Measurements from ENCODE around the gene NCEH1.
A peak's percentile ranks its signal among the peaks of the same experiment; 100 is the strongest.

NCEH1 gene

DNA sequence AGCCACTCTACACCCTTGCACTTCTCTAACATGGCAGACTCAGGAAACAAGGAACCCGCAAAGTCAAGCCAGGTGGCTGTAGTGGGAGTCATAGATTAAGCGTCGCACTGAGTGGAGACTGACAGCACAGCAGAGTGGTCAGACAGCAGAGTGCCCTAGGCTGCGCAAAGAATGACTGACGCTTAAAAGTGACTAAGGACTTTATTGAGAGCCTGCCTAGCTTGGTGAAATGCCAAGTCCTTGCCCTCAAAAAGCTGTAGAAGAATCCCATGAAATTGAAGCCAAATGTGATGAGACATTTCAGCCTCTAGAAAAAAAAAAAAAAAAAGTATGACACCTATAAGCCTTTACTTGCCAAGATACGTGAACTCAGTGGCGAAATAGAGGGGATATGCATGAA, 30.2 kb downstream of the NCEH1 start:
- Histone ChIP-seq H3K79me1 (ENCODE audit: low read length) (no peaks in the 10 kb centered on the region), H2BK15ac (replicated peaks; ENCODE audit: low read depth) (no peak overlapping the region), H4K8ac (ENCODE audit: low read depth, low read length) (no peak overlapping the region), H2BK5ac (ENCODE audit: low read length) (no peak overlapping the region), H3K27ac (ENCODE audit: low read depth, low read length) (peak overlapping the region; percentile 19), H3K4me3 (ENCODE audit: low read length) (no peak overlapping the region), H3K9ac (ENCODE audit: low read length) (no peak overlapping the region), H3K18ac (ENCODE audit: low read length) (no peak overlapping the region), H3K36me3 (ENCODE audit: control insufficient read depth, insufficient read depth, low read length) (no peaks in the 10 kb centered on the region), H2AK5ac (ENCODE audit: low read length) (no peak overlapping the region), H3K56ac (ENCODE audit: low read length) (no peak overlapping the region), H3K4ac (ENCODE audit: low read depth, low read length) (no peak overlapping the region), H2BK120ac (ENCODE audit: low read depth, low read length) (no peak overlapping the region), H3K23ac (ENCODE audit: low read length) (no peak overlapping the region), H3K27me3 (ENCODE audit: insufficient read depth, low read length, poor library complexity) (no peaks in the 10 kb centered on the region), H3K4me1 (ENCODE audit: control insufficient read depth, low read depth, low read length) (no peaks in the 10 kb centered on the region), H3K4me2 (ENCODE audit: low read length) (no peak overlapping the region), H3K79me2 (ENCODE audit: control insufficient read depth, insufficient read depth, low read length) (no peaks in the 10 kb centered on the region), H4K5ac (ENCODE audit: low read length) (no peak overlapping the region)
- WGBS (ENCODE audit: extremely low coverage, insufficient coverage, low lambda C conversion rate): no CpG with 5 or more reads among the region's 7 CpGs
- no peak for DNase-seq

DNA sequence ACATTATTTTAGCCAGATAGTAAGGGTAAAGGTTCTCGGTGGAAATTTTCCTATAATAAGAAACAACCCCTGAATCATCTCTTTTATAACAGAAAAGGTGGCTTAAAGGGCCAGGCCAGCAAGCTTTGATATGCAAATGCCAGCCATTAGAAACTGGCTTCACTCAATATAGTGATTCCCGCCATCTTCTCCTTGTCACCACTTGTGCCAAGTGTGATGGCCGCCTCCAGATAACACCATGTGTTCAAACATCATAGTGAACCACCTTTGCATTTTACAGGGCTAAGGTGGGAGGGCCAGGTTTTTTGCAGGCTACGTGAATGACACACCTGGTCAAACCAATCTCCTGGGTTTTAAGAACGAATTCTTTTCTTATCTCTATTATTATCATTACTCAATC, 31.3 kb downstream of the NCEH1 start:
- no peak overlapping the region for H3K4me2 ChIP-seq (ENCODE audit: low read length)
- no peak overlapping the region for H3K18ac ChIP-seq (ENCODE audit: low read length)
- no peak overlapping the region for H2BK15ac ChIP-seq (replicated peaks; ENCODE audit: low read depth)
- H3K79me1 ChIP-seq (ENCODE audit: low read length): no peaks in the 10 kb centered on the region
- no peak overlapping the region for H3K56ac ChIP-seq (ENCODE audit: low read length)
- no CpG with 5 or more reads among the region's 5 CpGs for WGBS (ENCODE audit: extremely low coverage, insufficient coverage, low lambda C conversion rate)
- no peak overlapping the region for H4K5ac ChIP-seq (ENCODE audit: low read length)
- H3K4ac ChIP-seq (ENCODE audit: low read depth, low read length): no peak overlapping the region
- no peaks in the 10 kb centered on the region for H3K36me3 ChIP-seq (ENCODE audit: control insufficient read depth, insufficient read depth, low read length)
- no peaks in the 10 kb centered on the region for H3K79me2 ChIP-seq (ENCODE audit: control insufficient read depth, insufficient read depth, low read length)
- H2BK5ac ChIP-seq (ENCODE audit: low read length): no peak overlapping the region
- H2AK5ac ChIP-seq (ENCODE audit: low read length): no peak overlapping the region
- no peaks in the 10 kb centered on the region for H3K27me3 ChIP-seq (ENCODE audit: insufficient read depth, low read length, poor library complexity)
- H3K4me1 ChIP-seq (ENCODE audit: control insufficient read depth, low read depth, low read length): no peaks in the 10 kb centered on the region
- H2BK120ac ChIP-seq (ENCODE audit: low read depth, low read length): no peak overlapping the region
- no peak overlapping the region for H4K8ac ChIP-seq (ENCODE audit: low read depth, low read length)
- no peak overlapping the region for H3K23ac ChIP-seq (ENCODE audit: low read length)
- no peak overlapping the region for H3K9ac ChIP-seq (ENCODE audit: low read length)
- H3K4me3 ChIP-seq (ENCODE audit: low read length): no peak overlapping the region
- DNase-seq: no peak
- H3K27ac ChIP-seq (ENCODE audit: low read depth, low read length): no peak overlapping the region

DNA sequence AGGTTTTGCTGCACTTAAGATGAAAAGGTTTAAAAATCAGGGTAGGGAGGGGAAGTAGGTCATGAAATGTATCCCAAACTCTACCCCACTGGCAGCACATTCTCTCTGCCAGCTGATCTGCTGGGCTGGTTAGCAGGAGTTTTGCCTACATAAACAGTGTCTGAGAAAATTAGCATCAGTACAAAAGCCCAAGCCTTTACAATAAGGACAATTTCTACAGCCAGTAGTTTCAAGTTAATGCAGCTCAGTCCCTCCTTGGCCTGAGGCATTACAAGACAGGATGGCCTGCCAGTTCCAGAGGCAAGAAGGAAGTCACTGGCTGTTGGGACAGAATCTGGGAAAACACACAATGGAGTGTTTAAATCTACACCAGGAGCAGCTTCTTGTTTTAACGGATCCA, 32.8 kb downstream of the NCEH1 start:
- H3K4me3 ChIP-seq (ENCODE audit: low read length): no peak overlapping the region
- H3K4me1 ChIP-seq (ENCODE audit: control insufficient read depth, low read depth, low read length): no peaks in the 10 kb centered on the region
- H3K79me2 ChIP-seq (ENCODE audit: control insufficient read depth, insufficient read depth, low read length): no peaks in the 10 kb centered on the region
- H3K4ac ChIP-seq (ENCODE audit: low read depth, low read length): no peak overlapping the region
- WGBS (ENCODE audit: extremely low coverage, insufficient coverage, low lambda C conversion rate): no CpG with 5 or more reads among the region's 1 CpG
- H4K8ac ChIP-seq (ENCODE audit: low read depth, low read length): no peak overlapping the region
- H3K79me1 ChIP-seq (ENCODE audit: low read length): no peaks in the 10 kb centered on the region
- DNase-seq: peak; percentile 44
- H3K23ac ChIP-seq (ENCODE audit: low read length): no peak overlapping the region
- no peak overlapping the region for H3K56ac ChIP-seq (ENCODE audit: low read length)
- no peaks in the 10 kb centered on the region for H3K27me3 ChIP-seq (ENCODE audit: insufficient read depth, low read length, poor library complexity)
- no peak overlapping the region for H2BK5ac ChIP-seq (ENCODE audit: low read length)
- no peak overlapping the region for H3K4me2 ChIP-seq (ENCODE audit: low read length)
- H2BK120ac ChIP-seq (ENCODE audit: low read depth, low read length): no peak overlapping the region
- H3K9ac ChIP-seq (ENCODE audit: low read length): no peak overlapping the region
- H3K18ac ChIP-seq (ENCODE audit: low read length): no peak overlapping the region
- no peaks in the 10 kb centered on the region for H3K36me3 ChIP-seq (ENCODE audit: control insufficient read depth, insufficient read depth, low read length)
- no peak overlapping the region for H4K5ac ChIP-seq (ENCODE audit: low read length)
- no peak overlapping the region for H2BK15ac ChIP-seq (replicated peaks; ENCODE audit: low read depth)
- no peak overlapping the region for H2AK5ac ChIP-seq (ENCODE audit: low read length)
- no peak overlapping the region for H3K27ac ChIP-seq (ENCODE audit: low read depth, low read length)

DNA sequence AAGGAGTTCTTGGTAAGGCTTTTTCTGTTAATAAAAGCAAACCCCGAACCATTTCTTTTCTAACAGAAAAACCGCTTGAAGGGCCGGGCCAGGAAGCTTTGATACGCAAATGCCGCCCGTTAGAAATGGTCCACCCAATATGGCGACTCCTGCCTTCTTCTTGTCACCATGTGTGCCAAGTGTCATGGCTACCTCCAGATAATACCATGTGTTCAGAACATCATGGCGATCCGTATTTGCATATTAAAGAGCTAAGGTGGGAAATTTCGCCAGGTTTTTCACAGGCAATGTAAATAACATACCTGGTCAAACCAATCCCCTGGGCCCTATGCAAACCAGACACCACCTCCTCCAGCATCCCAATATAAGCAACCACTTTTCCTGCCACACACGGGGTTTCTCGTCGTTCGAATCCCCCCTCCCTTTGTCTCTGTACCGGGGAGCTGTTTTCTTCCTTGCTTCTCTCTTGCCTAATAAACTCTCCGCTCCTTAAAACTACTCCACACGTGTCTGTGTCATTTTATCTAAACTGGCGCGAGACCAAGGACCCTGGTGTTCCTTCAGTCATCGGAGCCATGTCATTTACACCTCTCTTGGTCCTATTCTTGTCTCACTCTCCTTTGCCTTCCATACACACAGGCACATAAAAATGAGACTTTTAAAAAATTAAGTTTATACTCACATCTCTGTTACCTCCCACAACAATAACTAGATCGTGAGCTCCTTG, 34.5 kb downstream of the NCEH1 start:
- Histone ChIP-seq H3K9ac (ENCODE audit: low read length) (no peak overlapping the region), H3K56ac (ENCODE audit: low read length) (no peak overlapping the region), H3K4me3 (ENCODE audit: low read length) (no peak overlapping the region), H3K4me2 (ENCODE audit: low read length) (no peak overlapping the region), H4K5ac (ENCODE audit: low read length) (no peak overlapping the region), H3K27ac (ENCODE audit: low read depth, low read length) (no peak overlapping the region), H2BK120ac (ENCODE audit: low read depth, low read length) (no peak overlapping the region), H3K18ac (ENCODE audit: low read length) (no peak overlapping the region), H2BK5ac (ENCODE audit: low read length) (no peak overlapping the region), H3K4ac (ENCODE audit: low read depth, low read length) (no peak overlapping the region), H2AK5ac (ENCODE audit: low read length) (no peak overlapping the region), H2BK15ac (replicated peaks; ENCODE audit: low read depth) (no peak overlapping the region), H4K8ac (ENCODE audit: low read depth, low read length) (no peak overlapping the region), H3K4me1 (ENCODE audit: control insufficient read depth, low read depth, low read length) (no peaks in the 10 kb centered on the region), H3K36me3 (ENCODE audit: control insufficient read depth, insufficient read depth, low read length) (no peaks in the 10 kb centered on the region), H3K79me2 (ENCODE audit: control insufficient read depth, insufficient read depth, low read length) (no peaks in the 10 kb centered on the region), H3K23ac (ENCODE audit: low read length) (no peak overlapping the region), H3K27me3 (ENCODE audit: insufficient read depth, low read length, poor library complexity) (no peaks in the 10 kb centered on the region), H3K79me1 (ENCODE audit: low read length) (no peaks in the 10 kb centered on the region)
- DNase-seq: no peak
- WGBS (ENCODE audit: extremely low coverage, insufficient coverage, low lambda C conversion rate): no CpG with 5 or more reads among the region's 21 CpGs

DNA sequence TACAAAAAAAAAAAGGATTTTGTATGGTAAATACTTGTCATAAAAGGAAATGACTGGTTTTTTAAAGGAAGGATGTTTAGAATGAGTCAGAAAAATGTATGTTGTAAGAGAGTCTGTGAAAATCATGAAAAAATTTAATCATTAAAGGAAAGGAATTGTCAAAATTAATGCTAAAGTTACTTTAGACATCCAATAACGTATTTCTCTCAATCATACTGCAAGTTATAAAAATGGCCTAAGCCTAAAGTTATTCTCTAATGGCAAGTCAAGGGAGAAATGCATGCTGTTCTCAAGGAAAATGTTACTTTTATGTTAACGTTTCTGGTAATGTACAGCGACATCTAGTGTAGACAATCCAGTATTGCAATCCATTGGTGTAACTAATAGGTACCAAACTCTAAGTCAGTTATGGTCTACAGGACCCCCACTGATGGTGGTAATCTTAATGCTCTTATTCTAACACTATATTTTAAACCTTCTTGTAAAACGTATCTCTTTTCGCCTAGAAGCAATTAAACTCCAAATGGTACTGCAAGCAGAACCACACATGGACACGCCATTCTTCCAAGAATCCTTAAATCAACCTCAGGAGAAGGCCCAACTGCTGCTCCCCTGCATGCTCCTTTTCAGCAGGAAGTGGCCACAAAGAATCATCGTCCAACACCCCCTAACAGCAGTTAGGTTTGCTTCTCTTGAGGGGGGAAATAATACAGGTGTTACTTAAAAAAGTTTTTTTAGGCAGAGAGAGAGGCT, 35.2 kb downstream of the NCEH1 start:
- H3K4me1 ChIP-seq (ENCODE audit: control insufficient read depth, low read depth, low read length): no peaks in the 10 kb centered on the region
- no peak overlapping the region for H3K56ac ChIP-seq (ENCODE audit: low read length)
- H3K79me2 ChIP-seq (ENCODE audit: control insufficient read depth, insufficient read depth, low read length): no peaks in the 10 kb centered on the region
- no peaks in the 10 kb centered on the region for H3K36me3 ChIP-seq (ENCODE audit: control insufficient read depth, insufficient read depth, low read length)
- WGBS (ENCODE audit: extremely low coverage, insufficient coverage, low lambda C conversion rate): no CpG with 5 or more reads among the region's 7 CpGs
- H3K27me3 ChIP-seq (ENCODE audit: insufficient read depth, low read length, poor library complexity): no peaks in the 10 kb centered on the region
- peak; percentile 65 for DNase-seq
- H2BK15ac ChIP-seq (replicated peaks; ENCODE audit: low read depth): no peak overlapping the region
- H3K4ac ChIP-seq (ENCODE audit: low read depth, low read length): no peak overlapping the region
- no peak overlapping the region for H2AK5ac ChIP-seq (ENCODE audit: low read length)
- H3K18ac ChIP-seq (ENCODE audit: low read length): no peak overlapping the region
- no peak overlapping the region for H3K4me2 ChIP-seq (ENCODE audit: low read length)
- no peak overlapping the region for H3K27ac ChIP-seq (ENCODE audit: low read depth, low read length)
- H3K79me1 ChIP-seq (ENCODE audit: low read length): no peaks in the 10 kb centered on the region
- no peak overlapping the region for H3K4me3 ChIP-seq (ENCODE audit: low read length)
- no peak overlapping the region for H2BK5ac ChIP-seq (ENCODE audit: low read length)
- no peak overlapping the region for H3K23ac ChIP-seq (ENCODE audit: low read length)
- no peak overlapping the region for H2BK120ac ChIP-seq (ENCODE audit: low read depth, low read length)
- no peak overlapping the region for H4K8ac ChIP-seq (ENCODE audit: low read depth, low read length)
- H4K5ac ChIP-seq (ENCODE audit: low read length): no peak overlapping the region
- no peak overlapping the region for H3K9ac ChIP-seq (ENCODE audit: low read length)

Data from mesendoderm (in vitro differentiated cells).